Measurements from ENCODE around the gene MREG.
"Not testable (repeated sequence)": the region's sequence is repeated elsewhere in the genome, so short reads cannot be mapped to it uniquely, and the experiment has no call there.

The MREG gene

GRCh38 chr2:215998636-215999035, 14.7 kb downstream of the MREG start:
- Histone ChIP-seq H3K9ac (ENCODE audit: low read depth, low read length, poor library complexity, severe bottlenecking) (no peak overlapping the region), H3F3A (ENCODE audit: low read depth) (no peaks in the 10 kb centered on the region), H3K27me3 (ENCODE audit: insufficient read depth, low read length, poor library complexity, severe bottlenecking) (no peaks in the 10 kb centered on the region), H3K79me2 (ENCODE audit: insufficient read depth, low read length) (peaks cover 75% of the 10 kb centered on the region), H3K9me3 (ENCODE audit: insufficient read depth, low read depth, low read length) (no peaks in the 10 kb centered on the region), H3K36me3 (ENCODE audit: insufficient read depth, low read length) (peaks cover 32% of the 10 kb centered on the region; the same call in 1 of the 2 replicates), H3K4me3 (ENCODE audit: low read length, poor library complexity, severe bottlenecking) (no peak overlapping the region), H3K9me2 (replicated peaks; ENCODE audit: low read depth, low read length) (no peaks in the 10 kb centered on the region), H3K4me2 (ENCODE audit: low read depth, low read length, poor library complexity, severe bottlenecking) (peak overlapping the region; percentile 11), H4K20me1 (ENCODE audit: insufficient read depth, low read length, poor library complexity, severe bottlenecking) (no peaks in the 10 kb centered on the region), H3K4me1 (ENCODE audit: insufficient read depth, low read length, poor library complexity, severe bottlenecking) (peaks cover 59% of the 10 kb centered on the region), H2AFZ (ENCODE audit: low read length) (no peak overlapping the region)
- TF ChIP-seq EZH2phosphoT487 (IDR thresholded peaks at IDR 0.05; ENCODE audit: borderline replicate concordance) (no peak), CTCF (conservative IDR thresholded peaks at IDR 0.05; ENCODE audit: low read length) (no peak)

GRCh38 chr2:215997219-215997618, 16.1 kb downstream of the MREG start:
- H3K9ac ChIP-seq (ENCODE audit: low read depth, low read length, poor library complexity, severe bottlenecking) = no peak overlapping the region
- TF ChIP-seq CTCF (conservative IDR thresholded peaks at IDR 0.05; ENCODE audit: low read length) = no peak
- no peak for TF ChIP-seq EZH2phosphoT487 (IDR thresholded peaks at IDR 0.05; ENCODE audit: borderline replicate concordance)
- H3K9me2 ChIP-seq (replicated peaks; ENCODE audit: low read depth, low read length) = no peaks in the 10 kb centered on the region
- peaks cover 32% of the 10 kb centered on the region; the same call in 1 of the 2 replicates for H3K36me3 ChIP-seq (ENCODE audit: insufficient read depth, low read length)
- H3K4me1 ChIP-seq (ENCODE audit: insufficient read depth, low read length, poor library complexity, severe bottlenecking) = peaks cover 46% of the 10 kb centered on the region
- no peak overlapping the region for H2AFZ ChIP-seq (ENCODE audit: low read length)
- H3K79me2 ChIP-seq (ENCODE audit: insufficient read depth, low read length) = peaks cover 63% of the 10 kb centered on the region
- H3K4me2 ChIP-seq (ENCODE audit: low read depth, low read length, poor library complexity, severe bottlenecking) = peak overlapping the region; percentile 21
- no peaks in the 10 kb centered on the region for H3F3A ChIP-seq (ENCODE audit: low read depth)
- no peaks in the 10 kb centered on the region for H3K27me3 ChIP-seq (ENCODE audit: insufficient read depth, low read length, poor library complexity, severe bottlenecking)
- no peaks in the 10 kb centered on the region for H3K9me3 ChIP-seq (ENCODE audit: insufficient read depth, low read depth, low read length)
- H3K4me3 ChIP-seq (ENCODE audit: low read length, poor library complexity, severe bottlenecking) = no peak overlapping the region
- no peaks in the 10 kb centered on the region for H4K20me1 ChIP-seq (ENCODE audit: insufficient read depth, low read length, poor library complexity, severe bottlenecking)

- no peaks in the 10 kb centered on the region for H3K27me3 ChIP-seq (ENCODE audit: insufficient read depth, low read length, poor library complexity, severe bottlenecking)
- TF ChIP-seq CTCF (conservative IDR thresholded peaks at IDR 0.05; ENCODE audit: low read length) (no peak), EZH2phosphoT487 (IDR thresholded peaks at IDR 0.05; ENCODE audit: borderline replicate concordance) (no peak)
- H3K4me1 ChIP-seq (ENCODE audit: insufficient read depth, low read length, poor library complexity, severe bottlenecking) = peaks cover 23% of the 10 kb centered on the region
- H2AFZ ChIP-seq (ENCODE audit: low read length) = no peak overlapping the region
- H3K9me3 ChIP-seq (ENCODE audit: insufficient read depth, low read depth, low read length) = no peaks in the 10 kb centered on the region; the same call in 1 of the 2 replicates
- H3K9me2 ChIP-seq (replicated peaks; ENCODE audit: low read depth, low read length) = no peaks in the 10 kb centered on the region
- H3K4me2 ChIP-seq (ENCODE audit: low read depth, low read length, poor library complexity, severe bottlenecking) = no peak overlapping the region
- H3K36me3 ChIP-seq (ENCODE audit: insufficient read depth, low read length) = peaks cover 32% of the 10 kb centered on the region; the same call in 1 of the 2 replicates
- H3K4me3 ChIP-seq (ENCODE audit: low read length, poor library complexity, severe bottlenecking) = no peak overlapping the region
- H3K9ac ChIP-seq (ENCODE audit: low read depth, low read length, poor library complexity, severe bottlenecking) = no peak overlapping the region
- no peaks in the 10 kb centered on the region for H3F3A ChIP-seq (ENCODE audit: low read depth)
- no peaks in the 10 kb centered on the region for H4K20me1 ChIP-seq (ENCODE audit: insufficient read depth, low read length, poor library complexity, severe bottlenecking)
- H3K79me2 ChIP-seq (ENCODE audit: insufficient read depth, low read length) = peaks cover 60% of the 10 kb centered on the region
Measured at GRCh38 chr2:215994911-215995310, 18.4 kb downstream of the MREG start.

- H4K20me1 ChIP-seq (ENCODE audit: insufficient read depth, low read length, poor library complexity, severe bottlenecking); H3K9ac ChIP-seq (ENCODE audit: low read depth, low read length, poor library complexity, severe bottlenecking); H3F3A ChIP-seq (ENCODE audit: low read depth); H3K27me3 ChIP-seq (ENCODE audit: insufficient read depth, low read length, poor library complexity, severe bottlenecking); H3K4me2 ChIP-seq (ENCODE audit: low read depth, low read length, poor library complexity, severe bottlenecking); H3K4me3 ChIP-seq (ENCODE audit: low read length, poor library complexity, severe bottlenecking); H3K9me2 ChIP-seq (replicated peaks; ENCODE audit: low read depth, low read length); H2AFZ ChIP-seq (ENCODE audit: low read length): not testable (repeated sequence)
- Histone ChIP-seq H3K79me2 (ENCODE audit: insufficient read depth, low read length) (peaks cover 72% of the 10 kb centered on the region), H3K36me3 (ENCODE audit: insufficient read depth, low read length) (peaks cover 50% of the 10 kb centered on the region), H3K4me1 (ENCODE audit: insufficient read depth, low read length, poor library complexity, severe bottlenecking) (peaks cover 12% of the 10 kb centered on the region), H3K9me3 (ENCODE audit: insufficient read depth, low read depth, low read length) (peaks cover 17% of the 10 kb centered on the region)
Measured at GRCh38 chr2:215988556-215989207, 24.7 kb downstream of the MREG start.
